PC-9 (cell line): ENCODE data around the gene CRACR2A. TPM values are rescaled to one million over a fixed set of nuclear protein-coding genes. Genes with fewer than 3 reads are reported as not detected.

ENCODE experiments used
- BruUV-seq: library from RNA; stranded (reverse); fragments of 400-500 nt; replicated peaks from 2 replicates; lab custom pipeline; 2021; lab: Mats Ljungman, UMichigan
- CTCF ChIA-PET: fragments of 300-600 bp; sonication (Branson Sonifier 250); formaldehyde crosslinking; loops from one replicate; lab custom pipeline; 2022; ENCODE audit warnings: antibody characterized with exemption; lab: Charles Lee
- POLR2A ChIA-PET: fragments of 300-600 bp; sonication (Branson Sonifier 250); formaldehyde crosslinking; loops from one replicate; lab custom pipeline; 2022; ENCODE audit warnings: antibody characterized with exemption; ENCODE audit not compliant: unreplicated experiment; lab: Charles Lee
- DNase-seq, 2 experiments: peaks; one replicate each; pipeline versions ENCODE4 v3.0.0 to v3.0.0-alpha.2; 2015 to 2022; ENCODE audit warnings: mixed read lengths in 1 of 2
- H2AFZ ChIP-seq: fragments of 200-600 bp; sonication (generic); 2 replicates; pipeline ENCODE4 v1.8.1; 2017; ENCODE audit warnings: antibody characterized with exemption
- H3F3A ChIP-seq: fragments of 200-600 bp; sonication (generic); 2 replicates; pipeline ENCODE4 v1.8.1; 2017; ENCODE audit warnings: antibody characterized with exemption, mild to moderate bottlenecking, low read depth; ENCODE audit not compliant: insufficient read depth
- H3K27ac ChIP-seq: fragments of 200-600 bp; sonication (generic); 2 replicates; pipeline ENCODE4 v1.6.1; 2016; ENCODE audit warnings: mixed run types
- H3K27me3 ChIP-seq: fragments of 200-600 bp; sonication (generic); 2 replicates; pipeline ENCODE4 v1.6.1; 2016; ENCODE audit warnings: low read depth, mixed run types; ENCODE audit not compliant: insufficient read depth
- H3K36me3 ChIP-seq: fragments of 200-600 bp; sonication (generic); 2 replicates; pipeline ENCODE4 v1.6.1; 2016; ENCODE audit warnings: low read depth, mixed run types
- H3K4me1 ChIP-seq: fragments of 200-600 bp; sonication (generic); replicated peaks from 2 replicates; pipeline ENCODE4 v1.6.1; 2016; ENCODE audit warnings: mixed run types; ENCODE audit not compliant: insufficient read depth
- H3K4me2 ChIP-seq: fragments of 200-600 bp; sonication (generic); 2 replicates; pipeline ENCODE4 v1.6.1; 2017; ENCODE audit warnings: mixed run types
- H3K4me3 ChIP-seq: fragments of 200-600 bp; sonication (generic); 2 replicates; pipeline ENCODE4 v1.6.1; 2016; ENCODE audit warnings: mixed run types
- H3K79me2 ChIP-seq: fragments of 200-600 bp; sonication (generic); 2 replicates; pipeline ENCODE4 v1.6.1; 2017; ENCODE audit warnings: low read depth, mixed run types
- H3K9me2 ChIP-seq: fragments of 200-600 bp; sonication (generic); 2 replicates; pipeline ENCODE4 v1.8.1; 2017; ENCODE audit warnings: mild to moderate bottlenecking; ENCODE audit not compliant: insufficient read depth
- H3K9me3 ChIP-seq: fragments of 200-600 bp; sonication (generic); 2 replicates; pipeline ENCODE4 v1.8.1; 2016; ENCODE audit warnings: low read depth; ENCODE audit not compliant: insufficient read depth
- H4K20me1 ChIP-seq: fragments of 200-600 bp; sonication (generic); 2 replicates; pipeline ENCODE4 v1.8.1; 2017; ENCODE audit not compliant: insufficient read depth
- EZH2 ChIP-seq: fragments of 200-600 bp; sonication (generic); IDR thresholded peaks from 2 replicates; pipeline ENCODE4 v1.8.0; 2017; ENCODE audit warnings: antibody characterized with exemption, low read depth
- intact Hi-C: fragments of 100-400 bp; cut with micrococcal nuclease; formaldehyde crosslinking; loops from one replicate; pipeline ENCODE4 v1.10.0; 2022; ENCODE audit not compliant: unreplicated experiment
- total RNA-seq: library from RNA; stranded (reverse); gene quantifications from 2 replicates; pipeline ENCODE4 v1.2.3, GENCODE V29; 2021
- TF ChIP-seq, protein P1 (sequence below): fragments of 200-600 bp; sonication (generic); conservative IDR thresholded peaks from 2 replicates; pipeline ENCODE4 v1.6.1; 2017; ENCODE audit warnings: mixed run types, antibody characterized with exemption, mild to moderate bottlenecking, moderate library complexity

The CRACR2A gene
- total RNA-seq, 1 experiment from 2014 or later = not detected

DNA sequence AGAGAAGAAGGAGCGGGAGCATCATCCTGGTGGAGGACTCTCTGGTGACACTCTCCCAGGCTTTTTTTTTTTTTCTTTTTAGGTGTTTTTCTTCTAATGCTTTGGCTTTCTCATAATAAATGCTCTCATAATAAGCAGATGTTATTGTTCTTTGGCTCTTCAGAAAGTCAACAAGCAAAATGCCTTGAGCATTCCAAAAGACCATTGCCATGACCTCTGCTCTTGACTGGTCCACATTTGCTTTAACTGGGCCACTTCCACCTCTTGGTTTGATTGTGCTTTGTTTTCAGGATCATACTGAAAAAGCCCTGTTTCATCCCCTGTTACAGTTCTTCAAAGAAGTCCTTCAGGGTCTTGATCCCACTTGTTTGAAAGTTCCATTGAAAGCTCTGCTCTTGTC lies 36.9 kb downstream of the CRACR2A start:
- TF ChIP-seq EZH2 = no peak
- TF ChIP-seq, protein P1, sequence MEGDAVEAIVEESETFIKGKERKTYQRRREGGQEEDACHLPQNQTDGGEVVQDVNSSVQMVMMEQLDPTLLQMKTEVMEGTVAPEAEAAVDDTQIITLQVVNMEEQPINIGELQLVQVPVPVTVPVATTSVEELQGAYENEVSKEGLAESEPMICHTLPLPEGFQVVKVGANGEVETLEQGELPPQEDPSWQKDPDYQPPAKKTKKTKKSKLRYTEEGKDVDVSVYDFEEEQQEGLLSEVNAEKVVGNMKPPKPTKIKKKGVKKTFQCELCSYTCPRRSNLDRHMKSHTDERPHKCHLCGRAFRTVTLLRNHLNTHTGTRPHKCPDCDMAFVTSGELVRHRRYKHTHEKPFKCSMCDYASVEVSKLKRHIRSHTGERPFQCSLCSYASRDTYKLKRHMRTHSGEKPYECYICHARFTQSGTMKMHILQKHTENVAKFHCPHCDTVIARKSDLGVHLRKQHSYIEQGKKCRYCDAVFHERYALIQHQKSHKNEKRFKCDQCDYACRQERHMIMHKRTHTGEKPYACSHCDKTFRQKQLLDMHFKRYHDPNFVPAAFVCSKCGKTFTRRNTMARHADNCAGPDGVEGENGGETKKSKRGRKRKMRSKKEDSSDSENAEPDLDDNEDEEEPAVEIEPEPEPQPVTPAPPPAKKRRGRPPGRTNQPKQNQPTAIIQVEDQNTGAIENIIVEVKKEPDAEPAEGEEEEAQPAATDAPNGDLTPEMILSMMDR = no peak

DNA sequence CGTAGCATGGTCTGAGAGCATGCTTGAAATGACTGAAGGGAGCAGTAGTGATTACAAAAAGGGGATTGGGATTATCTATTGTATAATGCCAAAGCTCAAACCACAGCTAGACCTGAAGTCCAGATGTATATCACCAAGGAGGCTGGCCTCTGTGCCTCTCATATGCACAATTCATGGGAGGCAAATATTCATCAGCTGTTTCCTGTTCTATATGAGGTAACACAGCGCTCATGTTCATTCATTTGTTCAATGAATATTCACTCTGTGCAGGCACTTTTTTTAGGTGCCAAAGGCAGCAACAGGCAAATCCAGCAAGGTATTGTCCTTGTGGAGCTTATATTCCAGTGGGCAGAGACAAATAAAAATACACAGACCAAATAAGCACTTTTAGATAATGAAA lies 39.0 kb downstream of the CRACR2A start:
- POLR2A ChIA-PET = no interaction called here
- no TSS peak for BruUV-seq
- CTCF ChIA-PET = no interaction called here
- H3F3A ChIP-seq = no peaks in the 10 kb centered on the region
- H3K36me3 ChIP-seq = no peaks in the 10 kb centered on the region
- H3K27me3 ChIP-seq = peaks cover 45% of the 10 kb centered on the region
- no peaks in the 10 kb centered on the region for H3K79me2 ChIP-seq
- no peak overlapping the region for H3K4me2 ChIP-seq
- H2AFZ ChIP-seq = no peak overlapping the region
- H3K27ac ChIP-seq = no peak overlapping the region
- no peak for DNase-seq
- H3K9me3 ChIP-seq = no peaks in the 10 kb centered on the region
- intact Hi-C loops = no loop called here
- no peaks in the 10 kb centered on the region for H3K4me1 ChIP-seq
- no peak overlapping the region for H3K4me3 ChIP-seq
- no peak for TF ChIP-seq EZH2
- H3K9me2 ChIP-seq = no peaks in the 10 kb centered on the region
- H4K20me1 ChIP-seq = no peaks in the 10 kb centered on the region

More for the DNA sequence above, 36.9 kb downstream of the CRACR2A start:
- Histone ChIP-seq H3K4me2 (no peak overlapping the region), H4K20me1 (no peaks in the 10 kb centered on the region), H3K4me3 (no peak overlapping the region), H3K9me3 (no peaks in the 10 kb centered on the region), H3K9me2 (no peaks in the 10 kb centered on the region), H3K36me3 (no peaks in the 10 kb centered on the region), H3K27me3 (peaks cover 39% of the 10 kb centered on the region), H3K79me2 (no peaks in the 10 kb centered on the region), H3K27ac (no peak overlapping the region), H3F3A (no peaks in the 10 kb centered on the region), H3K4me1 (no peaks in the 10 kb centered on the region), H2AFZ (no peak overlapping the region)
- BruUV-seq = no TSS peak
- POLR2A ChIA-PET = no interaction called here
- DNase-seq = no peak
- CTCF ChIA-PET = no interaction called here
- intact Hi-C loops = no loop called here

DNA sequence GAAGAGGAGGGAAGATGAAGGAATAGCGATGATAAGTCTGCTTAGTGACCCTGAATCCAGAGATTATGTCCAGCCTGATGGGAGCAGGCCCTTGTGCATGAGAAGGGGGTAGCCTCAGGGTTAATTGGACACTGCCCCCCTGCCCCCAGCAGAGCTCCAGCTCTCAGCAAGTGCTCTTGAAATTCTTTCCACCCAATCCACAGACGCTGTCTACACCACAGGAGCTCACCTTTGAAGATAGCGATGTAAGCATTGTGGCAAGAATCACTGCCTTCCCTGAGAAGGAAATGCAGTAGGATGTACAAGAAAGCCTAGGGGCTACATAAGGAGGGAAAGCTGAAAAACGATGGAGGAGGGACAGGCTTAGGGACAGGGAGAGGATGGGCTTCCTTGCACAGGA lies 39.4 kb downstream of the CRACR2A start:
- H3K9me3 ChIP-seq = no peaks in the 10 kb centered on the region
- no peaks in the 10 kb centered on the region for H4K20me1 ChIP-seq
- peaks cover 49% of the 10 kb centered on the region for H3K27me3 ChIP-seq
- POLR2A ChIA-PET = no interaction called here
- BruUV-seq = no TSS peak
- H3K27ac ChIP-seq = no peak overlapping the region
- no peak overlapping the region for H2AFZ ChIP-seq
- intact Hi-C loops = no loop called here
- no peaks in the 10 kb centered on the region for H3F3A ChIP-seq
- H3K4me3 ChIP-seq = no peak overlapping the region
- H3K36me3 ChIP-seq = no peaks in the 10 kb centered on the region
- no peak overlapping the region for H3K4me2 ChIP-seq
- H3K4me1 ChIP-seq = no peaks in the 10 kb centered on the region
- TF ChIP-seq, protein P1 = no peak
- no peak for TF ChIP-seq EZH2
- no peaks in the 10 kb centered on the region for H3K9me2 ChIP-seq
- CTCF ChIA-PET = no interaction called here
- no peaks in the 10 kb centered on the region for H3K79me2 ChIP-seq
- no peak for DNase-seq
